SK-N-SH treated with all-trans-retinoic acid at 6 μM for 48 hours (cell line): ENCODE measurements around the gene HACL1.
"Not testable (repeated sequence)": the region's sequence is repeated elsewhere in the genome, so short reads cannot be mapped to it uniquely, and the experiment has no call there.

Source experiments
- ATAC-seq: fragments of 200-7000 bp; cut with Tn5 transposase; 3 replicates; pipeline ENCODE4 v1.9.1; 2020; ENCODE audit warnings: mild to moderate bottlenecking, moderate library complexity
- ARNTL ChIP-seq: fragments of 450-650 bp; formaldehyde crosslinking; IDR thresholded peaks from 2 replicates; pipeline ENCODE4 v1.5.0; 2020; ENCODE audit warnings: low read depth, mild to moderate bottlenecking, moderate library complexity, borderline replicate concordance
- BACH2 ChIP-seq: fragments of 250-450 bp; sonication (Bioruptor Pico); IDR thresholded peaks from 2 replicates; pipeline ENCODE4 v1.9.0; 2021; ENCODE audit warnings: mild to moderate bottlenecking, borderline replicate concordance
- CSDC2 ChIP-seq: fragments of 250-450 bp; sonication (Bioruptor Pico); IDR thresholded peaks from 2 replicates; pipeline ENCODE4 v1.5.0; 2020; ENCODE audit warnings: mild to moderate bottlenecking, moderate library complexity
- CSRNP3 ChIP-seq: fragments of 250-450 bp; sonication (Bioruptor Pico); IDR thresholded peaks from 2 replicates; pipeline ENCODE4 v1.5.1; 2021; ENCODE audit warnings: mild to moderate bottlenecking, moderate library complexity
- ESRRG ChIP-seq: fragments of 250-450 bp; sonication (Bioruptor Pico); IDR thresholded peaks from 2 replicates; pipeline ENCODE4 v1.6.1; 2021; ENCODE audit warnings: mild to moderate bottlenecking
- GLIS3 ChIP-seq: fragments of 250-450 bp; sonication (Bioruptor Pico); IDR thresholded peaks from 2 replicates; pipeline ENCODE4 v1.5.0; 2020; ENCODE audit warnings: mild to moderate bottlenecking, moderate library complexity
- ISL1 ChIP-seq: fragments of 250-450 bp; sonication (Bioruptor Pico); IDR thresholded peaks from 2 replicates; pipeline ENCODE4 v2.1.2; 2022; ENCODE audit warnings: mild to moderate bottlenecking, moderate library complexity
- OSR1 ChIP-seq: fragments of 250-450 bp; sonication (Bioruptor Pico); IDR thresholded peaks from 2 replicates; pipeline ENCODE4 v1.8.0; 2022; ENCODE audit warnings: moderate library complexity, mild to moderate bottlenecking, inconsistent platforms
- PATZ1 ChIP-seq: fragments of 250-450 bp; sonication (Bioruptor Pico); IDR thresholded peaks from 2 replicates; pipeline ENCODE4 v1.8.0; 2020; ENCODE audit warnings: mild to moderate bottlenecking, moderate library complexity, borderline replicate concordance
- PPARA ChIP-seq: fragments of 250-450 bp; sonication (Bioruptor Pico); IDR thresholded peaks from 2 replicates; pipeline ENCODE4 v1.5.0; 2020; ENCODE audit warnings: mild to moderate bottlenecking, borderline replicate concordance
- RARB ChIP-seq: fragments of 250-450 bp; sonication (Bioruptor Pico); IDR thresholded peaks from 2 replicates; pipeline ENCODE4 v1.8.0; 2021; ENCODE audit warnings: mild to moderate bottlenecking, moderate library complexity
- SNAI2 ChIP-seq: fragments of 250-450 bp; sonication (Bioruptor Pico); IDR thresholded peaks from 2 replicates; pipeline ENCODE4 v1.5.0; 2020; ENCODE audit warnings: mild to moderate bottlenecking, moderate library complexity
- TCF4 ChIP-seq: fragments of 250-450 bp; sonication (Bioruptor Pico); IDR thresholded peaks from 2 replicates; pipeline ENCODE4 v1.8.0; 2021; ENCODE audit warnings: mild to moderate bottlenecking, moderate library complexity, borderline replicate concordance
- TOX ChIP-seq: fragments of 250-450 bp; sonication (Bioruptor Pico); IDR thresholded peaks from 2 replicates; pipeline ENCODE4 v1.8.0; 2021; ENCODE audit warnings: mild to moderate bottlenecking, moderate library complexity, borderline replicate concordance
- ZC3H10 ChIP-seq: fragments of 250-450 bp; sonication (Bioruptor Pico); IDR thresholded peaks from 2 replicates; pipeline ENCODE4 v1.5.1; 2021; ENCODE audit warnings: mild to moderate bottlenecking, moderate library complexity
- ZFP3 ChIP-seq: fragments of 250-450 bp; sonication (Bioruptor Pico); IDR thresholded peaks from 2 replicates; pipeline ENCODE4 v1.5.0; 2020; ENCODE audit warnings: mild to moderate bottlenecking, moderate library complexity
- ZNF70 ChIP-seq: fragments of 450-650 bp; formaldehyde crosslinking; IDR thresholded peaks from 2 replicates; pipeline ENCODE4 v1.5.0; 2020; ENCODE audit warnings: mild to moderate bottlenecking, moderate library complexity
- ZNF8 ChIP-seq: fragments of 450-650 bp; formaldehyde crosslinking; IDR thresholded peaks from 2 replicates; pipeline ENCODE4 v1.5.0; 2020; ENCODE audit warnings: mild to moderate bottlenecking, moderate library complexity
- TF ChIP-seq, protein P1 (sequence below): fragments of 250-450 bp; sonication (Bioruptor Pico); IDR thresholded peaks from 2 replicates; pipeline ENCODE4 v1.5.0; 2020; ENCODE audit warnings: mild to moderate bottlenecking, moderate library complexity
- TF ChIP-seq, protein P2 (sequence below): fragments of 250-450 bp; sonication (Bioruptor Pico); IDR thresholded peaks from 2 replicates; pipeline ENCODE4 v1.5.1; 2020; ENCODE audit warnings: low read depth, mild to moderate bottlenecking, moderate library complexity

Gene HACL1

DNA sequence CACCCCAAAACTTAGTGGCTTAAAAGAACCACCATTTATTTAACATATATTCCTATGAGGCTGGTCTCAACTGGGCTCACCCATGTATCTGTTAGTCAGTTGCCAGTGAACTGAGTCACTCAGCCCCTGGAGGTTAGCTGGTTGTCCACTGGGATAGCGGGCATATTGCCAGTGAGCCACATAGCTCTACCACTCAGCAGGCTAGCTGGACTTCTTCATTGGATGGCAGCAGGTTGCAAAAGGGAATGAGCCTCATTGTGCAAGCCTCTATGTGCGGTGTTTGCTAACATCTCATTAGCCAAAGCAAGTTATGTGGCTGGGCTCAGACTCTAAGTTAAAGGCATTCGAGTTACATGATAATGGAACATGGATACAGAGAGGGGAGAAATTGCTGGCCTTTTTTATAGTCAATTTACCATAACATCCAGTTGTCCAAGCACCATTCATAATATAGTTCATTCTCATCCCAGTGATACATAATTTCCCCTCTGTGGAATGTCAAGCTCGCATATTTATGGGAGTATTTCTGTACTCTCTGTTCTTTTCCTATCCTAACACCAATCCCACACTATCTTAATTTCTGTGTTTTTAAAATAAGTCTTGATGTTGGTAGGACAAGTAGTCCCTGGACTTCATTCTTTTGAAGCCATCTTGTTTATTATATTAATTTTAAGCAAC, 8.9 kb upstream of the HACL1 start:
- TF ChIP-seq ZNF70 (CRISPR knock-in tag): no peak
- no peak for TF ChIP-seq ESRRG (CRISPR knock-in tag)
- TF ChIP-seq, protein P1, sequence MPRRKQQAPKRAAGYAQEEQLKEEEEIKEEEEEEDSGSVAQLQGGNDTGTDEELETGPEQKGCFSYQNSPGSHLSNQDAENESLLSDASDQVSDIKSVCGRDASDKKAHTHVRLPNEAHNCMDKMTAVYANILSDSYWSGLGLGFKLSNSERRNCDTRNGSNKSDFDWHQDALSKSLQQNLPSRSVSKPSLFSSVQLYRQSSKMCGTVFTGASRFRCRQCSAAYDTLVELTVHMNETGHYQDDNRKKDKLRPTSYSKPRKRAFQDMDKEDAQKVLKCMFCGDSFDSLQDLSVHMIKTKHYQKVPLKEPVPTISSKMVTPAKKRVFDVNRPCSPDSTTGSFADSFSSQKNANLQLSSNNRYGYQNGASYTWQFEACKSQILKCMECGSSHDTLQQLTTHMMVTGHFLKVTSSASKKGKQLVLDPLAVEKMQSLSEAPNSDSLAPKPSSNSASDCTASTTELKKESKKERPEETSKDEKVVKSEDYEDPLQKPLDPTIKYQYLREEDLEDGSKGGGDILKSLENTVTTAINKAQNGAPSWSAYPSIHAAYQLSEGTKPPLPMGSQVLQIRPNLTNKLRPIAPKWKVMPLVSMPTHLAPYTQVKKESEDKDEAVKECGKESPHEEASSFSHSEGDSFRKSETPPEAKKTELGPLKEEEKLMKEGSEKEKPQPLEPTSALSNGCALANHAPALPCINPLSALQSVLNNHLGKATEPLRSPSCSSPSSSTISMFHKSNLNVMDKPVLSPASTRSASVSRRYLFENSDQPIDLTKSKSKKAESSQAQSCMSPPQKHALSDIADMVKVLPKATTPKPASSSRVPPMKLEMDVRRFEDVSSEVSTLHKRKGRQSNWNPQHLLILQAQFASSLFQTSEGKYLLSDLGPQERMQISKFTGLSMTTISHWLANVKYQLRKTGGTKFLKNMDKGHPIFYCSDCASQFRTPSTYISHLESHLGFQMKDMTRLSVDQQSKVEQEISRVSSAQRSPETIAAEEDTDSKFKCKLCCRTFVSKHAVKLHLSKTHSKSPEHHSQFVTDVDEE (CRISPR knock-in tag): no peak
- TF ChIP-seq SNAI2 (CRISPR knock-in tag): no peak
- TF ChIP-seq BACH2: no peak
- TF ChIP-seq TCF4 (CRISPR knock-in tag): no peak
- no peak for TF ChIP-seq RARB (CRISPR knock-in tag)
- TF ChIP-seq OSR1 (CRISPR knock-in tag): no peak
- TF ChIP-seq ZFP3 (CRISPR knock-in tag): no peak
- TF ChIP-seq, protein P2, sequence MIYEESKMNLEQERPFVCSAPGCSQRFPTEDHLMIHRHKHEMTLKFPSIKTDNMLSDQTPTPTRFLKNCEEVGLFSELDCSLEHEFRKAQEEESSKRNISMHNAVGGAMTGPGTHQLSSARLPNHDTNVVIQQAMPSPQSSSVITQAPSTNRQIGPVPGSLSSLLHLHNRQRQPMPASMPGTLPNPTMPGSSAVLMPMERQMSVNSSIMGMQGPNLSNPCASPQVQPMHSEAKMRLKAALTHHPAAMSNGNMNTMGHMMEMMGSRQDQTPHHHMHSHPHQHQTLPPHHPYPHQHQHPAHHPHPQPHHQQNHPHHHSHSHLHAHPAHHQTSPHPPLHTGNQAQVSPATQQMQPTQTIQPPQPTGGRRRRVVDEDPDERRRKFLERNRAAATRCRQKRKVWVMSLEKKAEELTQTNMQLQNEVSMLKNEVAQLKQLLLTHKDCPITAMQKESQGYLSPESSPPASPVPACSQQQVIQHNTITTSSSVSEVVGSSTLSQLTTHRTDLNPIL: no peak
- no peak for TF ChIP-seq PPARA (CRISPR knock-in tag)
- no peak for TF ChIP-seq CSDC2 (CRISPR knock-in tag)
- TF ChIP-seq ZC3H10: no peak
- TF ChIP-seq ZNF8 (CRISPR knock-in tag): no peak
- no peak for TF ChIP-seq TOX (CRISPR knock-in tag)
- TF ChIP-seq ARNTL (CRISPR knock-in tag): no peak
- no peak for TF ChIP-seq GLIS3 (CRISPR knock-in tag)
- TF ChIP-seq CSRNP3 (CRISPR knock-in tag): no peak
- TF ChIP-seq ISL1 (CRISPR knock-in tag): no peak
- TF ChIP-seq, all 23 proteins: peak for 0
- ATAC-seq: peak; percentile 52; the same call in 2 of the 3 replicates

DNA sequence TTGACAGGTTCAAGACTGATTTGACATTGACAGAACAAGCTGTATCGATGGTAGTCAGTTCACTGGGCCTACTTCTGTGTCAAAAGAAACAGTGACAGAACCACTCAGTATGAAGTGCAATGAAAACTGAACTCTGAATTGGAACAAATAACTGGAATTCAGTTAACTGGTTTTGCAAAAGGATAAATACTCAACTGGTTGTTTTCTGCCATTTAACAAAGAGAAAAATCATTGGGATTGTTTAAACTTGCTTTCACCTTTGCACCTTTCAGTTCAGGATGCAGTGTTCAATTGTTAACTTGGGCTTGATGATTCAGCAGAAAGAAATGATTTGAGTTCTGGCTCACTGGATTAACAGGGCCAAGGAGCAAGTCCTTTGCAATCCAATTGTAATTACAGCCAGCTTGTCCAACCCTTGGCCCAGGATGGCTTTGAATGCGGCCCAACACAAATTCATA, 5.1 kb upstream of the HACL1 start:
- no peak for TF ChIP-seq ZC3H10
- no peak for TF ChIP-seq PATZ1 (CRISPR knock-in tag)
- TF ChIP-seq TOX (CRISPR knock-in tag): no peak
- TF ChIP-seq OSR1 (CRISPR knock-in tag): no peak
- no peak for TF ChIP-seq GLIS3 (CRISPR knock-in tag)
- no peak for TF ChIP-seq CSRNP3 (CRISPR knock-in tag)
- TF ChIP-seq ESRRG (CRISPR knock-in tag): no peak
- TF ChIP-seq, protein P2: no peak
- TF ChIP-seq RARB (CRISPR knock-in tag): no peak
- no peak for TF ChIP-seq ZNF8 (CRISPR knock-in tag)
- no peak for TF ChIP-seq ZFP3 (CRISPR knock-in tag)
- TF ChIP-seq, protein P1 (CRISPR knock-in tag): no peak
- TF ChIP-seq BACH2: no peak
- no peak for TF ChIP-seq ISL1 (CRISPR knock-in tag)
- no peak for TF ChIP-seq SNAI2 (CRISPR knock-in tag)
- no peak for ATAC-seq

DNA sequence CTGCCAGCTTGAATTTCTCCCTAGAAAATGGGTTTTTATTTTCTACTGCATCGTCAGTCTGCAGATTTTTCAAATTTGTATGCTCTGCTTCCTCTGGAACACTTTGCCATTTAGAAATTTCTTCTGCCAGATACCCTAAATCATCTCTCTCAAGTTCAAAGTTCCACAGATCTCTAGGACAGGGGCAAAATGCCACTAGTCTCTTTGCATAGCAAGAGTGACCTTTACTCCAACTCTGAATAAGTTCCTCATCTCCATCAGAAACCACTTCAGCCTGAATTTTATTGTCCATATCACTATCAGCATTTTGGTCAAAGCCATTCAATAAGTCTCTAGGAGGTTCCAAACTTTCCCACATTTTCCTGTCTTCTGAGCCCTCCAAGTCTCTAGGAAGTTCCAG, 3.2 kb upstream of the HACL1 start:
- not testable (repeated sequence) for ATAC-seq

DNA sequence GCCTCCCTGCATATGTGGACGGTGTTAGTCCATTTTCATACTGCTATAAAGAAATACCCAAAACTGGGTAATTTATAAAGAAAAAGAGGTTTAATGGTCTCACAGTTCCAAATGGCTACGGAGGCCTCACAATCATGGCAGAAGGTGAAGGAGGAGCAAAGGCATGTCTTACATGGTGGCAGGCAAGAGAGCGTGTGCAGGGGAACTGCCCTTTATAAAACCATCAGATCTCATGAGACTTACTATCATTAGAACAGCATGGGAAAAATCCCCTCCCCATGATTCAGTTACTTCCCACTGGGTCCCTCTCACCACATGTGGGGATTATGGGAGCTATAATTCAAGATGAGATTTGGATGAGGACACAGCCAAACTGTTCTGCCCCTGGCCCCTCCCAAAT, 1.4 kb upstream of the HACL1 start:
- not testable (repeated sequence) for ATAC-seq
